A673 (cell line): Measurements from ENCODE around the gene CPXM2.

Experiments
- EZH2 ChIP-seq: fragments of 200-600 bp; sonication (generic); IDR thresholded peaks from 2 replicates; pipeline ENCODE4 v1.6.1; 2017; ENCODE audit warnings: borderline replicate concordance, low read depth, mild to moderate bottlenecking, mixed read lengths, antibody characterized with exemption, low read length; ENCODE audit not compliant: poor library complexity, severe bottlenecking
- TF ChIP-seq, protein P1 (sequence below): fragments of 300-800, 200-600 bp; sonication (generic); conservative IDR thresholded peaks from 2 replicates; pipeline ENCODE4 v1.5.1; 2017; ENCODE audit warnings: low read depth, mild to moderate bottlenecking, antibody characterized with exemption, low read length, moderate library complexity, mixed read lengths

DNA sequence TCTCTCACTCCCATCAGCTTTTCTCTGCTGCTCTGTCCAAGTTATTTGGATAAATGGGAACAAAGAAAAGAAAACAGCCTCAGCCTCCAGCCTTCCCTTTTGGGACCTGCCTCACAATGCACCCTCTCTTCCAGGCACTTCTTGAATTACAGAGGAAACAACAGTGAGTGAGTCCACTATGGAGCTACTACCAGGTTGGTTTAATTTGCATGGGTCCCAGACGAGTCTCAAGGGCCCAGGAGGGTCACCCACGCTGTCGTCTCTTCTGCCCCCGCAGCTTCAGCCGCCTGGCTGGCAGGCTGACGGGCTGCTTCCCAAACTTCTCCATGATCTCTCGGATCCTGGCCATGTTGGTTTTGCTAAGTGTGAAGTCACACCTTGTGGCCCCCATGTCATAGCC is 145.1 kb downstream of the CPXM2 start:
- TF ChIP-seq, protein P1, sequence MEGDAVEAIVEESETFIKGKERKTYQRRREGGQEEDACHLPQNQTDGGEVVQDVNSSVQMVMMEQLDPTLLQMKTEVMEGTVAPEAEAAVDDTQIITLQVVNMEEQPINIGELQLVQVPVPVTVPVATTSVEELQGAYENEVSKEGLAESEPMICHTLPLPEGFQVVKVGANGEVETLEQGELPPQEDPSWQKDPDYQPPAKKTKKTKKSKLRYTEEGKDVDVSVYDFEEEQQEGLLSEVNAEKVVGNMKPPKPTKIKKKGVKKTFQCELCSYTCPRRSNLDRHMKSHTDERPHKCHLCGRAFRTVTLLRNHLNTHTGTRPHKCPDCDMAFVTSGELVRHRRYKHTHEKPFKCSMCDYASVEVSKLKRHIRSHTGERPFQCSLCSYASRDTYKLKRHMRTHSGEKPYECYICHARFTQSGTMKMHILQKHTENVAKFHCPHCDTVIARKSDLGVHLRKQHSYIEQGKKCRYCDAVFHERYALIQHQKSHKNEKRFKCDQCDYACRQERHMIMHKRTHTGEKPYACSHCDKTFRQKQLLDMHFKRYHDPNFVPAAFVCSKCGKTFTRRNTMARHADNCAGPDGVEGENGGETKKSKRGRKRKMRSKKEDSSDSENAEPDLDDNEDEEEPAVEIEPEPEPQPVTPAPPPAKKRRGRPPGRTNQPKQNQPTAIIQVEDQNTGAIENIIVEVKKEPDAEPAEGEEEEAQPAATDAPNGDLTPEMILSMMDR = no peak
- TF ChIP-seq EZH2 = no peak
